Neuronal stem cell (in vitro differentiated cells): ENCODE measurements around the gene RAB6A.

Experiments
- DNase-seq: peaks from one replicate; pipeline ENCODE4 v3.0.0-alpha.2; 2013; ENCODE audit warnings: low spot score
- H2AFZ ChIP-seq: one replicate; pipeline ENCODE4 v1.6.1; 2013; ENCODE audit warnings: mild to moderate bottlenecking, low read length, inconsistent platforms
- H2AK5ac ChIP-seq: 2 replicates; pipeline ENCODE4 v1.6.1; 2013; ENCODE audit warnings: low read depth, mild to moderate bottlenecking, inconsistent platforms, low read length, moderate library complexity, mixed read lengths
- H2BK120ac ChIP-seq: 2 replicates; pipeline ENCODE4 v1.6.1; 2013; ENCODE audit warnings: low read depth, mild to moderate bottlenecking, inconsistent platforms, low read length, moderate library complexity, mixed read lengths
- H2BK12ac ChIP-seq: one replicate; pipeline ENCODE4 v1.6.1; 2013; ENCODE audit warnings: low read length, inconsistent platforms
- H2BK15ac ChIP-seq: 2 replicates; pipeline ENCODE4 v1.6.1; 2013; ENCODE audit warnings: mild to moderate bottlenecking, low read length, inconsistent platforms, mixed read lengths
- H2BK5ac ChIP-seq: one replicate; pipeline ENCODE4 v1.6.1; 2013; ENCODE audit warnings: inconsistent platforms, mild to moderate bottlenecking, low read length, moderate library complexity
- H3K14ac ChIP-seq: one replicate; pipeline ENCODE4 v1.6.1; 2013; ENCODE audit warnings: low read length, inconsistent platforms
- H3K18ac ChIP-seq: 2 replicates; pipeline ENCODE4 v1.6.1; 2013; ENCODE audit warnings: low read length, inconsistent platforms
- H3K23ac ChIP-seq: 2 replicates; pipeline ENCODE4 v1.6.1; 2013; ENCODE audit warnings: low read depth, mild to moderate bottlenecking, mixed read lengths, low read length, inconsistent platforms; ENCODE audit not compliant: poor library complexity
- H3K27ac ChIP-seq: replicated peaks from 3 replicates; pipeline ENCODE4 v1.5.1; 2013; ENCODE audit warnings: low read length, inconsistent platforms
- H3K27me3 ChIP-seq, 3 experiments: 2 replicates each; pipeline ENCODE4 v1.6.1; 2013; ENCODE audit warnings: low read length in 3 of 3, mild to moderate bottlenecking in 2 of 3, inconsistent platforms in 1 of 3, low read depth in 1 of 3, mixed read lengths in 1 of 3, moderate library complexity in 1 of 3; ENCODE audit not compliant: control insufficient read depth in 3 of 3, insufficient read depth in 3 of 3
- H3K36me3 ChIP-seq, 2 donors: replicated peaks in 1 of 2; 2 replicates each; pipeline ENCODE4 v1.6.1; 2013; ENCODE audit warnings: low read length in 2 of 2; ENCODE audit not compliant: control insufficient read depth in 2 of 2, insufficient read depth in 2 of 2
- H3K4ac ChIP-seq: 2 replicates; pipeline ENCODE4 v1.6.1; 2013; ENCODE audit warnings: inconsistent platforms, mild to moderate bottlenecking, low read length, moderate library complexity
- H3K4me1 ChIP-seq, 2 donors: 1 replicate in 1 of 2; 2 replicates in 1 of 2; pipeline ENCODE4 v1.6.1; 2013; ENCODE audit warnings: low read length in 2 of 2, low read depth in 1 of 2; ENCODE audit not compliant: control insufficient read depth in 2 of 2, insufficient read depth in 1 of 2
- H3K4me2 ChIP-seq: one replicate; pipeline ENCODE4 v1.6.1; 2013; ENCODE audit warnings: mild to moderate bottlenecking, low read length, inconsistent platforms; ENCODE audit not compliant: insufficient read depth, poor library complexity, severe bottlenecking
- H3K4me3 ChIP-seq, 2 donors: 2 replicates each; pipeline ENCODE4 v1.5.1; 2013; ENCODE audit warnings: low read length in 2 of 2, mild to moderate bottlenecking in 2 of 2, inconsistent platforms in 1 of 2, moderate library complexity in 1 of 2
- H3K79me1 ChIP-seq: one replicate; pipeline ENCODE4 v1.6.1; 2013; ENCODE audit warnings: low read depth, mild to moderate bottlenecking, inconsistent platforms, low read length, moderate library complexity
- H3K9ac ChIP-seq: one replicate; pipeline ENCODE4 v1.6.1; 2013; ENCODE audit warnings: mild to moderate bottlenecking, low read depth, low read length, inconsistent platforms; ENCODE audit not compliant: poor library complexity
- H3K9me3 ChIP-seq, 2 donors: replicated peaks in 1 of 2; 2 replicates each; pipeline versions ENCODE3 to v1.6.1; 2013; ENCODE audit warnings: low read length in 2 of 2, mild to moderate bottlenecking in 2 of 2, inconsistent platforms in 1 of 2, low read depth in 1 of 2, mixed read lengths in 1 of 2, moderate library complexity in 1 of 2; ENCODE audit not compliant: control insufficient read depth in 2 of 2, insufficient read depth in 1 of 2
- H4K8ac ChIP-seq: one replicate; pipeline ENCODE4 v1.6.1; 2013; ENCODE audit warnings: low read depth, mild to moderate bottlenecking, inconsistent platforms, low read length, moderate library complexity
- H4K91ac ChIP-seq: one replicate; pipeline ENCODE4 v1.6.1; 2013; ENCODE audit warnings: low read length, low read depth, mild to moderate bottlenecking, inconsistent platforms; ENCODE audit not compliant: poor library complexity
- WGBS, 2 donors: extraction: QIAGEN DNeasy Blood & Tissue Kit; methylation state at CpG; one replicate each; pipeline ENCODE4 v1.1.7; 2013; ENCODE audit warnings: missing lambda C conversion rate in 2 of 2, mixed read lengths in 1 of 2; ENCODE audit not compliant: insufficient read length in 2 of 2, insufficient replicate concordance in 1 of 2; ENCODE audit errors: extremely low coverage in 2 of 2; 5-methylcytosine and 5-hydroxymethylcytosine counted together

RAB6A gene

DNA sequence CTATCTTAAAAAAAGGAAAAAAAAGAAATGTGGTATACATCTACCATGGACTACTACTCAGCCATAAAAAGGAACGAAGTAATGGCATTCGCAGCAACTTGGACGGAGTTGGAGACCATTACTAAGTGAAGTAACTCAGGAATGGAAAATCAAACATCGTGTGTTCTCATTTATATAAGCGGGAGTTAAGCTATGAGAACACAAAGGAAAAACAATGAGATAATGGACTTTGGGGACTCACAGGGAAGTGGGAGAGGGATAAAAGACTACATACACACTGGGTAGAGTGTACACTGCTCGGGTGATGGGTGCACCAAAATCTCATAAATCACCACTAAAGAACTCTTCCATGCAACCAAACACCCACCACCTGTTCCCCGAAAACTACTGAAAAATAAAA lies 11.8 kb downstream of the RAB6A start:
- no peak overlapping the region for H2BK5ac ChIP-seq
- H3K14ac ChIP-seq: no peak overlapping the region
- H4K8ac ChIP-seq: no peak overlapping the region
- H4K91ac ChIP-seq: no peak overlapping the region
- DNase-seq: no peak
- peaks cover 0 to 1% of the 10 kb centered on the region in 2 donors for H3K9me3 ChIP-seq
- no peak overlapping the region for H3K4ac ChIP-seq
- H3K4me3 ChIP-seq: no peak overlapping the region
- H3K27ac ChIP-seq: no peak overlapping the region
- no peak overlapping the region for H2BK12ac ChIP-seq
- no peaks in the 10 kb centered on the region for H3K27me3 ChIP-seq
- no peak overlapping the region for H3K9ac ChIP-seq
- no peaks in the 10 kb centered on the region for H3K4me1 ChIP-seq
- no peak overlapping the region for H2BK120ac ChIP-seq
- no peak overlapping the region for H3K18ac ChIP-seq
- no peak overlapping the region for H2AK5ac ChIP-seq
- H3K36me3 ChIP-seq: peaks cover 0 to 4% of the 10 kb centered on the region in 2 donors
- no CpG with 5 or more reads among the region's 7 CpGs for WGBS, 2 donors
- H3K4me2 ChIP-seq: no peak overlapping the region
- H3K23ac ChIP-seq: no peak overlapping the region
- no peak overlapping the region for H2BK15ac ChIP-seq
- peaks cover 2% of the 10 kb centered on the region for H3K79me1 ChIP-seq
- H2AFZ ChIP-seq: no peak overlapping the region

DNA sequence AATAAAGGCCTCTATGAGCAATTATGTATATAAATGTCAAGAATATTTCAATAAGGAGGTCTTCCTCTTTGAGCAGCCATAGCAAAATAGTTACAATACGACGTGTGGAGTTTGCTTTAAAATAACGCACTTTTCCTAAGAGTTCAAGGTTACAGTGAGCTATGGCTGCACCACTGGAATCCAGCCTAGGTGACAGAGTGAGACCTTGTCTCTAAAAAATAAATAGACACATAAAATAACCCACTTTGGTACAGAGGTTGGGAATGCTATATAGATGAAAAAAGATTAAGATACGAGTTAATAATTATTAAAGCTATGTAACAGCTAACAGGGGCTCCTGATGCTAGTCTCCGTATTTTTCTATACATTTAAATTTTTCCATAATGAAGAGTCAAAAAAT lies 12.6 kb downstream of the RAB6A start:
- no peak overlapping the region for H3K18ac ChIP-seq
- H3K27ac ChIP-seq: no peak overlapping the region
- no peak overlapping the region for H2BK5ac ChIP-seq
- H3K23ac ChIP-seq: no peak overlapping the region
- no peak overlapping the region for H3K14ac ChIP-seq
- peaks cover 2% of the 10 kb centered on the region for H3K79me1 ChIP-seq
- no peak overlapping the region for H2AFZ ChIP-seq
- no peak overlapping the region for H3K4me3 ChIP-seq
- H3K4ac ChIP-seq: no peak overlapping the region
- H2BK12ac ChIP-seq: no peak overlapping the region
- no peaks in the 10 kb centered on the region for H3K36me3 ChIP-seq
- H3K9ac ChIP-seq: no peak overlapping the region
- no peak overlapping the region for H4K91ac ChIP-seq
- no peak overlapping the region for H2BK15ac ChIP-seq
- H4K8ac ChIP-seq: no peak overlapping the region
- peaks cover 0 to 1% of the 10 kb centered on the region in 2 donors for H3K9me3 ChIP-seq
- H2BK120ac ChIP-seq: no peak overlapping the region
- WGBS, 2 donors: no CpG with 5 or more reads among the region's 5 CpGs
- no peak for DNase-seq
- no peak overlapping the region for H3K4me2 ChIP-seq
- H2AK5ac ChIP-seq: no peak overlapping the region
- H3K4me1 ChIP-seq: no peaks in the 10 kb centered on the region
- no peaks in the 10 kb centered on the region for H3K27me3 ChIP-seq

DNA sequence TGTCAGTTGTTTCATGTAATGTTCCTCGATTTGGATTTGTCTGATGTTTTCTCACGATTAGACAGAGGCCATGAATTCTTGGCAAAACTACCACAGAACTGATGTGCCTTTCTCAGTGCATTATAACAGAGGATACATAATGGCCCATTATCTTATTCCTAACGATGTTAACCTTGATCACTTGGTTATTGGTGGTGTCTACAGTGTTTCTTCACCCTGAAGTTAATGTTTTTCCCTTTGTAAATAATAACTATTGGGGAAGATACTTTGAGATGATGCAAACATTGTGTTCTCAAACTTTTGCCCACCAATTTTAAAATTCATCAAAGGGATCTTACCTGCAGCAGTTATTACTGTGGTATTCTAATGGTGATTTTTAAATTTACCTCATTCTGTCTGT lies 13.1 kb downstream of the RAB6A start:
- no peaks in the 10 kb centered on the region for H3K36me3 ChIP-seq
- no peak overlapping the region for H2BK120ac ChIP-seq
- H3K4ac ChIP-seq: no peak overlapping the region
- no peak overlapping the region for H2BK5ac ChIP-seq
- no peak overlapping the region for H3K9ac ChIP-seq
- H3K27ac ChIP-seq: no peak overlapping the region
- no peaks in the 10 kb centered on the region for H3K4me1 ChIP-seq
- no peak overlapping the region for H4K8ac ChIP-seq
- H3K79me1 ChIP-seq: peaks cover 2% of the 10 kb centered on the region
- no peak overlapping the region for H3K23ac ChIP-seq
- H3K9me3 ChIP-seq: peaks cover 0 to 1% of the 10 kb centered on the region in 2 donors
- no peaks in the 10 kb centered on the region for H3K27me3 ChIP-seq
- no peak overlapping the region for H3K4me3 ChIP-seq
- H2AK5ac ChIP-seq: no peak overlapping the region
- WGBS, 2 donors: no CpG with 5 or more reads among the region's 3 CpGs
- no peak overlapping the region for H3K4me2 ChIP-seq
- H2BK15ac ChIP-seq: no peak overlapping the region
- H4K91ac ChIP-seq: no peak overlapping the region
- no peak for DNase-seq
- no peak overlapping the region for H2AFZ ChIP-seq
- no peak overlapping the region for H2BK12ac ChIP-seq
- H3K14ac ChIP-seq: no peak overlapping the region
- no peak overlapping the region for H3K18ac ChIP-seq

DNA sequence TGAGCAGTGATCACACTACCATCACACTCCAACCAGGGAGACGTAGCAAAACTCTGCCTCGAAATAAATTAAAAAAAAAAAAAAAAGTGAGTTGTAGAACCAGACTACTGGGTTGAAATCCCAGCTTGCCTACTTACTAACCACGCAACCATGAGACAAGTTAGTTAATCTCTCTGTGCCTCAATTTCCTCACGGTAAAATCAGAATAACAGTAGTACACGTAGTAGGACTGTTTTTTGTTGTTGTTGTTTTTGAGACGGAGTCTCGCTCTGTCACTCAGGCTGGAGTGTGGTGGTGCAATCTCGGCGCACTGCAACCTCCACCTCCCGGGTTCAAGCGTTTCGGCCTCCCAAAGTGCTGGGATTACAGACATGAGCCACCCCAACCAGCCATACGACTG lies 14.2 kb downstream of the RAB6A start:
- no peak overlapping the region for H3K4me2 ChIP-seq
- H3K36me3 ChIP-seq: no peaks in the 10 kb centered on the region
- H3K9ac ChIP-seq: no peak overlapping the region
- H3K27ac ChIP-seq: no peak overlapping the region
- H2BK12ac ChIP-seq: no peak overlapping the region
- no peak overlapping the region for H3K4ac ChIP-seq
- no peak for DNase-seq
- H4K91ac ChIP-seq: no peak overlapping the region
- H4K8ac ChIP-seq: no peak overlapping the region
- no peak overlapping the region for H3K14ac ChIP-seq
- WGBS, 2 donors: no CpG with 5 or more reads among the region's 13 CpGs
- H3K27me3 ChIP-seq: no peaks in the 10 kb centered on the region
- H2AFZ ChIP-seq: no peak overlapping the region
- H3K23ac ChIP-seq: no peak overlapping the region
- H3K79me1 ChIP-seq: peaks cover 6% of the 10 kb centered on the region
- no peak overlapping the region for H2BK5ac ChIP-seq
- no peak overlapping the region for H2AK5ac ChIP-seq
- H3K9me3 ChIP-seq: peaks cover 0 to 1% of the 10 kb centered on the region in 2 donors
- no peak overlapping the region for H2BK120ac ChIP-seq
- H2BK15ac ChIP-seq: no peak overlapping the region
- H3K4me1 ChIP-seq: no peaks in the 10 kb centered on the region
- H3K18ac ChIP-seq: no peak overlapping the region
- H3K4me3 ChIP-seq: no peak overlapping the region
